Stimulated activated memory B cell treated with anti-CD40 and anti-IgM and Interleukin-4, amounts not matched to agents 10 μg/mL and 1 μg/mL and 100 μg/mL, for 72 hours (primary cell): ENCODE results near the gene ZP2.
"Not testable (repeated sequence)": the region's sequence is repeated elsewhere in the genome, so short reads cannot be mapped to it uniquely, and the experiment has no call there.

Source experiments
- ATAC-seq: fragments of 150-1000 bp; cut with Tn5 transposase; 2 replicates; pipeline ENCODE4 v1.10.0; 2021
- H3K27ac Mint-ChIP-seq: one replicate; pipeline ENCODE4 v1.8.0; 2022; ENCODE audit warnings: mild to moderate bottlenecking, mixed read lengths
- H3K27me3 Mint-ChIP-seq: one replicate; pipeline ENCODE4 v1.8.0; 2022; ENCODE audit warnings: mixed read lengths
- H3K36me3 Mint-ChIP-seq: one replicate; pipeline ENCODE4 v1.8.0; 2022; ENCODE audit warnings: mixed read lengths
- H3K4me1 Mint-ChIP-seq: one replicate; pipeline ENCODE4 v1.8.0; 2022; ENCODE audit warnings: mixed read lengths
- H3K4me3 Mint-ChIP-seq: one replicate; pipeline ENCODE4 v1.8.0; 2022; ENCODE audit warnings: mild to moderate bottlenecking, moderate library complexity, mixed read lengths
- H3K9me3 Mint-ChIP-seq: one replicate; pipeline ENCODE4 v1.8.0; 2022; ENCODE audit warnings: mixed read lengths

The ZP2 gene

GRCh38 chr16:21195330-21195729, 16.0 kb downstream of the ZP2 start:
- peaks cover 24% of the 10 kb centered on the region for H3K4me1 Mint-ChIP-seq
- H3K4me3 Mint-ChIP-seq: not testable (repeated sequence)

DNA sequence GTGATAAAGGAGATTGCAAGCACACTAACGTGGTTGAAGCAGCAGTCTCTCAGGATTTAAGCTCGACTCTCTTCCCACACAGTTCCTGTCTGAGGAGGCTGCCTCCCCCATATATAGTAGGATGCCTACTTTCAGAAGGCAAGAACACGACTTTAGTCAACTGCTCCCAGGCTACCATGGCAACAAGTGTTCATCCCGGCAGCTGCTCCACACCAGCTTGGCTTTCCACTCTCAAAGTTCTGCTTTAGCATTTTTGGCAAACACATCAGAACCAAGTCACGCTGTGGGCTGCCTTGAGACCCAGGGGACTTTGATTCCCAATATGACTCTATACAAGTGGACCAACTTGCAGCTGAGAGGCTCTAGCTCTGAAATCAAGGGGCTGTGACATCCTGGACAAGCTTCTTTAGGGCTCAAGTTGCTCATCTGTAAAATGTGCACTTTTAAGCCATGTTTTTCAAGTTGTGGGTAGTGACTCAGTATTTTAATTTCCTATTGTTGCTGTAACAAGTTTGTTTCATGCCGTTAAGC, 16.5 kb downstream of the ZP2 start:
- ATAC-seq: peak; percentile 86
- Mint-ChIP-seq H3K36me3 (no peaks in the 10 kb centered on the region), H3K9me3 (no peaks in the 10 kb centered on the region), H3K4me3 (no peak overlapping the region), H3K4me1 (peaks cover 24% of the 10 kb centered on the region), H3K27me3 (peaks cover 15% of the 10 kb centered on the region), H3K27ac (no peak overlapping the region)

More at GRCh38 chr16:21195330-21195729, 16.0 kb downstream of the ZP2 start:
- peaks cover 20% of the 10 kb centered on the region for H3K27me3 Mint-ChIP-seq
- H3K27ac Mint-ChIP-seq, ATAC-seq, H3K9me3 Mint-ChIP-seq, H3K36me3 Mint-ChIP-seq: not testable (repeated sequence)

DNA sequence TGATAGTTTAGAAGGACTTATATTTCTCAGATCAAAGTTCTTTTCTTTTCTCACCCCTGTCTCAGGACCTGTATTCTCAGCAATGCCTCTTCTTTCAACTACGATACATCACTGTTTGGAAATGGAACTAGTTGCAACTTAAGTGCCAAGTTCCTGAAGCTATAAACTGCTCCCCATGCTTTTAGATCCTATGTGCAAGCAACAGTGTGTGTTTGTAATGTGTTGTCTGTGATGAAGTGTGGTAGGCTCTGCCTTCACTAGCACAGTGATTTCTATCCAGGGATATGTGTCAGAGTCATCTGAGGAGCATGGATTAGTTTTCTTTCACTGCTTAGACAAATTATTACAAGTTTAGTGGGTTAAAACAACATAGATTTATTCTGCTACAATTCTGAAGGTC, 18.4 kb downstream of the ZP2 start:
- Mint-ChIP-seq H3K36me3 (no peaks in the 10 kb centered on the region), H3K9me3 (no peaks in the 10 kb centered on the region), H3K4me1 (peaks cover 32% of the 10 kb centered on the region), H3K4me3 (no peak overlapping the region), H3K27me3 (no peaks in the 10 kb centered on the region), H3K27ac (no peak overlapping the region)
- ATAC-seq: no peak

GRCh38 chr16:21190599-21190998, 20.8 kb downstream of the ZP2 start:
- no peaks in the 10 kb centered on the region for H3K27me3 Mint-ChIP-seq
- H3K4me3 Mint-ChIP-seq: no peak overlapping the region
- no peak for ATAC-seq
- H3K36me3 Mint-ChIP-seq: no peaks in the 10 kb centered on the region
- no peaks in the 10 kb centered on the region for H3K9me3 Mint-ChIP-seq
- H3K4me1 Mint-ChIP-seq: peaks cover 22% of the 10 kb centered on the region
- no peak overlapping the region for H3K27ac Mint-ChIP-seq

DNA sequence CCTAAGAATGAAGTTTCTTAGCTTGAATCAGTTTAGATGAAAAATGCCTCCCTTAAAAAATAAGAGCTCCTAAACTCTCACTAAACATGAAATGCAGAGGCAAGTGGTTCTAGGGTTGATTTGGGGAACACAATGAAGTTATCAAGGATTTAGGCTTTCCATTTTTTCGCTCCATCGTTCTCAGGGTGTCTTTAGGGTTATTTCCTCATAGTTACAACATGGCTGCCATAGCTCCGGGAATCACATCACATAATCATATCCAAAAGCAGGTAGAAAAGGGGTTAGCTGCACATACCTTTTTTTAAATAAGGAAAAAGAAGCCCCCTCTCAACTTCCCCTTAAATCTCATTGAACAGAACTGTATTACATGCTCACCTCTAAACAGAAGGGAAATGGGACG, 21.4 kb downstream of the ZP2 start:
- H3K4me1 Mint-ChIP-seq: peaks cover 18% of the 10 kb centered on the region
- peaks cover under 1% of the 10 kb centered on the region for H3K9me3 Mint-ChIP-seq
- ATAC-seq: no peak
- no peaks in the 10 kb centered on the region for H3K27me3 Mint-ChIP-seq
- peaks cover 1% of the 10 kb centered on the region for H3K36me3 Mint-ChIP-seq
- no peak overlapping the region for H3K27ac Mint-ChIP-seq
- H3K4me3 Mint-ChIP-seq: no peak overlapping the region

DNA sequence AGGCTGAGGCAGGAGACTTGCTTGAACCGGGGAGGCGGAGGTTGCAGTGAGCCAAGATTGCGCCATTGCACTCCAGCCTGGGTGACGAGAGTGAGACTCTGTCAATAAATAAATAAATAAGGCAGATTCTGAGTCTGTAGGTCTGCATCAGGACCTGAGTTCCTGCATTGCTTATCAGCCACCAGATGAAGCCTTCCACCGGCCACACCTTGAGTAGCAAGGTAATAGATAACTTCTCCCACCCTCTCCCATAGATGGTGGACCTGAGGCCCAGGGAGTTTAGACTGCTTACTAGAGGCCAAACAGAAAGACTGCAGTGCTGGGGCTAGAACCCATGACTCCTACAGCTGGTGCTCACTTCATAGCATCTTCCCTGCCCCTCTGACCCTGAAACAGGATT, 22.1 kb downstream of the ZP2 start:
- H3K4me3 Mint-ChIP-seq: no peak overlapping the region
- H3K4me1 Mint-ChIP-seq: peaks cover 18% of the 10 kb centered on the region
- H3K9me3 Mint-ChIP-seq: peaks cover 6% of the 10 kb centered on the region
- no peaks in the 10 kb centered on the region for H3K27me3 Mint-ChIP-seq
- H3K36me3 Mint-ChIP-seq: peaks cover 8% of the 10 kb centered on the region
- no peak overlapping the region for H3K27ac Mint-ChIP-seq
- ATAC-seq: no peak

GRCh38 chr16:21186326-21186691, 25.1 kb downstream of the ZP2 start:
- H3K9me3 Mint-ChIP-seq: peaks cover 15% of the 10 kb centered on the region
- peaks cover 18% of the 10 kb centered on the region for H3K4me1 Mint-ChIP-seq
- H3K4me3 Mint-ChIP-seq: no peak overlapping the region
- H3K27me3 Mint-ChIP-seq: no peaks in the 10 kb centered on the region
- ATAC-seq: no peak
- peaks cover 29% of the 10 kb centered on the region for H3K36me3 Mint-ChIP-seq
- no peak overlapping the region for H3K27ac Mint-ChIP-seq

DNA sequence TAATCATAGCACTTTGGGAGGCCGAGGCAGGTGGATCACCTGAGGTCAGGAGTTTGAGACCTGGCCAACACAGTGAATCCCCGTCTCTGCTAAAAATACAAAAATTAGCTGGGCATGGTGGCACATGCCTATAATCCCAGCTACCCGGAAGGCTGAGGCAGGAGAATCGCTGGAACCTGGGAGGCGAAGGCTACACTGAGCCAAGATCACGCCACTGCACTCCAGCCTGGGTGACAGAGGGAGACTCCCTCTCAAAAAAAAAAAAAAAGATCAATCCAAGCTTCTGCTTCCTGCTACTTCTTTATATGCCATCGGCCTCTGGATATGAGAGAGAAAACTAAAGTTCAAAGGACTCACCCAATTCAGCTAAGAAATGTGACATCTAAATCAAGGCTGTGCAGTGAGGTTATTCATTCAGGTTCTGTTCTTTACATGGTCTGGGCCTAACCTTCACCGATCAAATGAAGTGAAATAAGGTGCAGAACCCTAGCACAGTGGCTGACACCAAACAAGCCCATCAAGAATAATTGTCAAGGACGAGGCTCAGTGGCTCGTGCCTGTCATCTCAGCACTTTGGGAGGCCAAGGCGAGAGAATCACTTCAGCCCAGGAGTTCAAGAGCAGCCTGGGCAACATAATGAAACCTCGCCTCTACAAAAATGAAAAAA, 25.6 kb downstream of the ZP2 start:
- H3K36me3 Mint-ChIP-seq: peaks cover 34% of the 10 kb centered on the region
- H3K27ac Mint-ChIP-seq: no peak overlapping the region
- no peak for ATAC-seq
- H3K4me3 Mint-ChIP-seq: no peak overlapping the region
- no peaks in the 10 kb centered on the region for H3K27me3 Mint-ChIP-seq
- peaks cover 15% of the 10 kb centered on the region for H3K9me3 Mint-ChIP-seq
- H3K4me1 Mint-ChIP-seq: peaks cover 18% of the 10 kb centered on the region

GRCh38 chr16:21184834-21185233, 26.5 kb downstream of the ZP2 start:
- no peaks in the 10 kb centered on the region for H3K27me3 Mint-ChIP-seq
- ATAC-seq: peak; percentile 58
- peaks cover 18% of the 10 kb centered on the region for H3K4me1 Mint-ChIP-seq

GRCh38 chr16:21183995-21184394, 27.4 kb downstream of the ZP2 start:
- peaks cover 15% of the 10 kb centered on the region for H3K9me3 Mint-ChIP-seq
- H3K4me3 Mint-ChIP-seq: no peak overlapping the region
- ATAC-seq: no peak
- peaks cover 18% of the 10 kb centered on the region for H3K4me1 Mint-ChIP-seq
- H3K27me3 Mint-ChIP-seq: no peaks in the 10 kb centered on the region
- no peak overlapping the region for H3K27ac Mint-ChIP-seq
- H3K36me3 Mint-ChIP-seq: peaks cover 46% of the 10 kb centered on the region

More at GRCh38 chr16:21184834-21185233, 26.5 kb downstream of the ZP2 start:
- peaks cover 39% of the 10 kb centered on the region for H3K36me3 Mint-ChIP-seq
- H3K9me3 Mint-ChIP-seq: peaks cover 15% of the 10 kb centered on the region
- no peak overlapping the region for H3K4me3 Mint-ChIP-seq
- peak overlapping the region; percentile 71 for H3K27ac Mint-ChIP-seq

DNA sequence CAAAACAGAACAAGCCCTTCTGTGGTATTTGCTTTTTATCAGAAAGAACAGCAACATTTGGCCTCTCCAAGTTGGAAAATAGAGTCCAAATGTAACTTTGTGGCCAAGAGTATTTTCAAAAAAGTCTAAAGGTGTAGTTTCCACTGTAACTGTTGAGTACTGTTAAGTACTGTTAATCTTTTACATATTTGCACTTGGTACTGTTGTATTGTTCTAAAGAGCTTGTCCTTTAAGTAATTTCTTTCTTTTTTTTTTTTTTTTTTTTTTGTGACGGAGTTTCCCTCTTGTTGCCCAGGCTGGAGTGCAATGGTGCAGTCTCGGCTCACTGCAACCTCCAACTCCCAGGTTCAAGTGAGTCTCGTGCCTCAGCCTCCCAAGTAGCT, 31.4 kb downstream of the ZP2 start:
- H3K27me3 Mint-ChIP-seq: no peaks in the 10 kb centered on the region
- H3K9me3 Mint-ChIP-seq: peaks cover 17% of the 10 kb centered on the region
- H3K4me3 Mint-ChIP-seq: no peak overlapping the region
- no peak overlapping the region for H3K27ac Mint-ChIP-seq
- H3K4me1 Mint-ChIP-seq: peaks cover 8% of the 10 kb centered on the region
- peaks cover 76% of the 10 kb centered on the region for H3K36me3 Mint-ChIP-seq
- ATAC-seq: no peak

GRCh38 chr16:21179126-21179982, 32.0 kb downstream of the ZP2 start:
- peaks cover 11% of the 10 kb centered on the region for H3K9me3 Mint-ChIP-seq
- no peak for ATAC-seq
- H3K27me3 Mint-ChIP-seq: no peaks in the 10 kb centered on the region
- peaks cover 74% of the 10 kb centered on the region for H3K36me3 Mint-ChIP-seq
- no peak overlapping the region for H3K27ac Mint-ChIP-seq
- H3K4me1 Mint-ChIP-seq: peaks cover 2% of the 10 kb centered on the region
- H3K4me3 Mint-ChIP-seq: no peak overlapping the region

DNA sequence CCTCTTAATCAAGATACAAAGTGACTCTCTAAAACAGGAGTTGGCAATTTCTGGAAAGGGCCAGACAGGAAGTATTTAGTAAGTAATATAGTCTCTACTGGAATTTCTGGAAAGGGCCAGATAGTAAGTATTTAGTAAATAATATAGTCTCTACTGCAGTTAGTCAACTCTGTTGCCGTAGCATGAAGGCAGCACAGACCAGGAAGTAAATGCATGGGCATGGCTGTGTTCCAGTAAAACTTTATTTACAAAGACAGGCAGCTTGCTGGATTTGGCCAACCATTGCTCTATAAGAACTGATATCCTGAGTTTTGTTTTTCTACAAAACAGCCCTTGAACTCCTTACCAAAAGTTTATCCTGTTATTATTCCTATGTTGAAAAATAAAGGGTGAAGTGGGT, 36.0 kb downstream of the ZP2 start:
- Mint-ChIP-seq H3K36me3 (peaks cover 77% of the 10 kb centered on the region), H3K27ac (no peak overlapping the region), H3K9me3 (peaks cover 3% of the 10 kb centered on the region), H3K27me3 (no peaks in the 10 kb centered on the region), H3K4me3 (no peak overlapping the region), H3K4me1 (no peaks in the 10 kb centered on the region)
- no peak for ATAC-seq

DNA sequence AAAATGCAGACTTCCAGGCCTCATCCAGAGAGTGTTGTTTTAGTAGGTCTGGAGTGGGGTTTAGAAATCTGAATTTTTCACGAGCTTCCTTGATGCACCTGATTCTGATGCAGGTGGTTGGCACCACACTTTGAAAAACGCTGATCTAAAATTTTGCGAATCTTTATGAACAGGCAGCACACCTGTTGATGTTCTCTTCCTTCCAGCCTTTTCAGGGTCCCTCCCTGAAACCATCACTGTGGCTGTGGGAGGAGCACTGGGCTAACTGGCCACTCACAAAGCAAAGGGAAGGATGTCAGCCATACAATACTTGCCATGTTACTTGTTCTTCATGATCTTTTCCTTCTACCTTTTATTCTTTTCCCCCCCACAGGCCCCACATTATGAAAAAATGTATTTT, 38.7 kb downstream of the ZP2 start:
- Mint-ChIP-seq H3K27ac (no peak overlapping the region), H3K4me3 (no peak overlapping the region), H3K4me1 (no peaks in the 10 kb centered on the region), H3K36me3 (peaks cover 64% of the 10 kb centered on the region), H3K27me3 (no peaks in the 10 kb centered on the region), H3K9me3 (no peaks in the 10 kb centered on the region)
- no peak for ATAC-seq

- H3K36me3 Mint-ChIP-seq: peaks cover 62% of the 10 kb centered on the region
- ATAC-seq: not testable (repeated sequence)
Observed at GRCh38 chr16:21170116-21170515, 41.3 kb downstream of the ZP2 start.

More at GRCh38 chr16:21170116-21170515, 41.3 kb downstream of the ZP2 start:
- H3K27ac Mint-ChIP-seq, H3K4me3 Mint-ChIP-seq, H3K9me3 Mint-ChIP-seq, H3K27me3 Mint-ChIP-seq, H3K4me1 Mint-ChIP-seq: not testable (repeated sequence)
